HG03159 (cell line): ENCODE data around the gene ASPRV1.
"Not testable (repeated sequence)": the region's sequence is repeated elsewhere in the genome, so short reads cannot be mapped to it uniquely, and the experiment has no call there.

Experiments used
- ATAC-seq: cut with Tn5 transposase; IDR thresholded peaks from one replicate; pipeline ENCODE4 v1.9.1; 2021; ENCODE audit warnings: mild to moderate bottlenecking, moderate library complexity; ENCODE audit not compliant: unreplicated experiment

Gene ASPRV1

GRCh38 chr2:69962986-69963730 lies 1.7 kb upstream of the ASPRV1 start:
- ATAC-seq = no peak

DNA sequence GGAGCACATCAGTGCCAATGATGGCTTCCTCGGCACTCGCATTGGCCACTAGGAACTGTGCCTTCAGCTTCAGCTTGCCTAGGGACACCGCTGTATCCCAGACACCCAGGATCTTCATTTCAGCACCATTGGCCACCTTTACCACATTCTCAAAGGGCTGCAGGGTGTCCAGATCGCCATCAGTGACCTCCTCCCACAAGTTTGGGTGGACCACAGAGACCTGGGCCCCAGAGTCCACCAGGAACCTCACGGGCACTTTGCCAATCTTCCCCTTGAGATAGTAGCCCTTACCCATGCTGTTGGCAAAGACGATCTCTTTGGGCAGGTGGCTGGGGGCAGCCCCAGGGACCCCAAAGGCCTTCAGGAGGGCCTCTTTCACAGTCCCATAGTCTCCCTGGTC lies 610 bp downstream of the ASPRV1 start:
- ATAC-seq = no peak

DNA sequence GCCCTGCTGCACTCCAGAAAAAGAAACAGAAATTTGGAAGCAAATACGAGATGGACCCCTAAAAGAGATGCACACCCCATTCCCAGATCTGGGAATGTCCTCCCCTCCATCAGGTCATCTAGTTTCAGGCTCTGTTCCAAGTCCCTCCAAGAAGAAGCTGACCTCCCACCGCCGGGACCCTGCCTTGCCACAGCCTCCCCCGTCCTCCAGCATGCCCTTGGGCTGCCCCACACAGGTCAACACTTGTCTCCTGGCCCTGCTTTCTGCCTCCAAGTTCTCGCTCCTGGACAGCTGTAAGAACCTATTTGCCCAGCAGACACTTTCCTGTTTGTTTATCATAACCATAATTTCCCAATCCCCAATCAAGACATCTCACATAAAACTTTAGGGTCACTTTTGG lies 2.0 kb downstream of the ASPRV1 start:
- ATAC-seq = no peak

- ATAC-seq = no peak
Observed at GRCh38 chr2:69958480-69958879, 3.0 kb downstream of the ASPRV1 start.

GRCh38 chr2:69957965-69958364 lies 3.5 kb downstream of the ASPRV1 start:
- no peak for ATAC-seq

GRCh38 chr2:69956475-69956979 lies 4.9 kb downstream of the ASPRV1 start:
- no peak for ATAC-seq

DNA sequence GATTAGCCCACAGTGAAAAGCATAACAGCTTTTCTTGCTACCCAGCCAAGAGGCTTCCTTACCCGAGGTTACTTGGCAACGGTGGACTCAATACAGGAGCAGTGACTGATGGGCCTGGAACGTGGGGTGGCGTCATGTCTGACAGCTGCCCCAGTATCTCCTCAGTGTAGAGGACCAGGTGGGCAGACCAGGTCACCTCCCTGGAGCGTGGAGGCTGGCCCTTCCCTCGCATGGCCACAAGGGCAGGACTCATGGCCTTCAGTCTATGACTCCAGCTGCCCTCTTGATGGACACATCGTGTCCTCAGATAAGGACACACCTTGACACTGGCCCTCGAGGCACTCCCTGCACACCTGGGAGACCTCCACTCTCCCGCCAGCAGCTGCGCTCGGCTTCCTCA lies 6.4 kb downstream of the ASPRV1 start:
- no peak for ATAC-seq

- no peak for ATAC-seq
Observed at GRCh38 chr2:69954084-69954483, 7.3 kb downstream of the ASPRV1 start.

- ATAC-seq = no peak
Observed at GRCh38 chr2:69952336-69953115, 8.9 kb downstream of the ASPRV1 start.

GRCh38 chr2:69950671-69951070 lies 10.8 kb downstream of the ASPRV1 start:
- ATAC-seq = not testable (repeated sequence)

DNA sequence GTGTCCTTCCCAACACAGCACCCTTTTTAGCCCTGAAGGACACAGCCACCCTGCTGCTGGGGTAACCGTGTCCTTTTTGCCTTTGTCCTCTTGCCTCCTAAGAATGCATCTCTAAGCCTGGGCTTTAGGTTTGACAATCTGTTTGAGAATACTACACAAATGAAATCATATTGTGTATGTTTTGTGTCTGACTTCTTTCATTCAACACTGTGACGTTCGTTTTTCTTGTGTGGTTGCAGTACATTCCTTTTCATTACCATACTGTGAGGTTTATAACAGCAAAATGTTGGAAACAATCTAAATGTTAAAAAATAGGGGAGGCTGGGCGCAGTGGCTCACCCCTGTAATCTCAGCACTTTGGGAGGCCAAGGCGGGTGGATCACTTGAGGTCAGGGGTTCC lies 11.2 kb downstream of the ASPRV1 start:
- no peak for ATAC-seq

GRCh38 chr2:69948963-69949645 lies 12.3 kb downstream of the ASPRV1 start:
- no peak for ATAC-seq

DNA sequence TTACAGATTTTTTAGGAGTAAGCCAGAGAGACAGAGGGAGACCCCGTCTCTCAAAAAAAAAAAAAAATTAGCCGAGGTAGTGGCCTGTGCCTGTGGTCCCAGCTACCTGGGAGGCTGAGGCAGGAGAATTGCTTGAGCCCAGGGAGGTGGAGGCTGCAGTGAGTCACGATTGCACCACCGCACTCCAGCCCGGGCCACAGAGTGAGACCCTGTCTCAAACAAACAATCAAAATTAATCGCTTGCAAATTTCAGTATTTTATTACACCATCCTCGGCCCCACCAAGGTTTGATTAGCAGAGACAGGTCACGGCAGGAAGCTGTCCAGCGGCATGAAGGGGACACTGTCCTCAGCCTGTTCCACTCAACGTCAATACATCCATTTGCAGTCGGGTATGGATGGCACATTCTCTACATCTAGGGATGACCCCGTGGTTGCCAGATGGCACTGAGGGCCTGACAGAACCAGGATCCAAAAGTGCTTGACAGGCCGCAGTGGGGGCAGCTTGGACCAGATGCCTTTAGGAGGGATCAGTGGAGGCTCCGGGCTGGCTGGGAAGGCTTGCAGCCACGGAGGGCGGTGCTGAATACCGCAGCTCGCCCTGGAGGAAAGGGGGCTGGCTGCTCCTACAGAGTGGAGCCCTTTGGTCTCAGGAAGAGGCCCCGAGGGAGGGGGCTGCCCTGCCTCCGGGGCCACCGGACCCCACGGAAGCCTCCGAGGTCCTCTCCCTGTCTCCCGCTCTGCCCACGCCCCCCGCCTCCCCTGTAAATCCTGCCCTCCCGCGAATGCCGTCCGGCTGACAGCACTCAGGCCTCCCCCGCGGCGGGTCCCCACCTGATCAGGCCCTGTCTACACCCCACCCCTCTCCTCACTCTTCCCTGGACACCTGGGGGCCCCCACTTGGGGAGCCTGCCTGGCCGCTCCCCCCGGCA lies 13.1 kb downstream of the ASPRV1 start:
- no peak for ATAC-seq

DNA sequence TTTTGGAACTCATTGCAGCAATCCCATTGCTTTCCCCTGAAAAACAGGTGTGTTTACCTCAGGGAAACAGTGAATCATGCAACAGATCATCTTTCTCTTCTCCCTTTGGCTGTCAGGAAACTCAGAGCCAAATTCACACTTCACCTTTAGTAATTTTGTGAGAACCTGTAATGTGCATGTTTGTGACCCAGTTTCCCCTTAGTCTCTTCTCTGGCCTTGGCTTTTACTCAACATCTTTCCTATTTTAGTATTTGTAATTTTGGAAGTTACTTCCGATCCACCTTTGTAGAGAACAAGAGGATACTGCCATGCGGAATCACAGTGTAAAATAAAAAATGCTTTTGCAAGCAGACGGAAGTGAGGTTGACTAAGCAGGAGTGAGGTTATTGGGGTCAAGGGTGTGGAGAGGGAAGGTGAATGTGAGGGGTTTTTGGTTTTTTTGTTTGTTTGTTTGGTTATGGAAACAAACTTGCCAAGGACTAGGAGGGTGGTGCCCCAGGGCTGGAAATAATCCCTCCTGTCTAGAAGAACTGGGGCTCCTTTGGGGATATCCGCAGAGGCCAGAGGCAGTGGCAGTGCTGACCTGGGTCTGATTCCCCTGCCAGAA lies 14.0 kb downstream of the ASPRV1 start:
- ATAC-seq = no peak

DNA sequence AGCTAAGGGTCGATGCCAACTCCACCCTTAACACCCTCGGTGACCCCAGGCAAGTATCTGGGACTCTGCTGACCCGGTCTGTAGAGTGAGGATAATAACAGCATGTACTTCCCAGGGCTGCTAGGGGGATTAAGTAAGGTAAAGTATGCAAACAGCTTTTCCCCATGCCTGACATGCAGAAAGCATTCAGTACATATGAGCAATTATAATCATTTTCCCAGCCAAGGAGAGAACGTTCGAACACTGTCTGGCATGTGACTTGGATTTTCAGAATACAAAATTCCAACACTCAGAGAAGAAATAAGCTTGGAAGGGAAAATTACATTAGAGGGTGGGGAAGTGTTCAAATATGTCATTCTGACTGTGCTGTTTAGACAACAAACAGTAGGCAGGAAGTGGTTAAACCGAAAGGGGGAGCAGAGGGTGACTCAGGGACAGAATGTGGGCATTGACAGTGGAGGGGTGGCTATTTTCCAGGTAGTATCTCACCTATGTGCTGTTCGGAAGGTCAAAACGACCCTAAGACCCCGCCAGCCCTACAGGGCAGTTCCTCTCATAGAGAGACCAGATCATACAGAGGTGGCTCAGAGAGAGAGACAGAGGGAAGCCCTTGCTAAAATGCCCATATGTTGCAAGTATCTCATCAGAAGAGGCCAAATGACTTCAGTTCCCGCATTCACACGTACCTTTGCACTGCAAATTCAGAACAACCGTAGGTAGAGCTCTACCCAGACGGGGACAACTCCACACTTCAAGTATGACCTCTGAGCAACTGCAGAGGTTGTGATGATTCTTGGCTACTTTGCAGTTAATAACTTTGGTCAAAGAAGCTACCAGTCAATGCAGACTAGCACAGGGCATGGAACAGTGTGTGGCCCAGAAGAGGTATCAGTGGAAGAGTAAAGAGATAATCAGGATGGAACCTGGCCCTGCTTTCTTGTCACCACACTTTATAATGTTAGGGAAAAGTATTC lies 14.8 kb downstream of the ASPRV1 start:
- ATAC-seq = peak; percentile 80

GRCh38 chr2:69945941-69946340 lies 15.5 kb downstream of the ASPRV1 start:
- no peak for ATAC-seq

GRCh38 chr2:69945441-69945840 lies 16.0 kb downstream of the ASPRV1 start:
- no peak for ATAC-seq

- no peak for ATAC-seq
Observed at GRCh38 chr2:69944756-69945155, 16.7 kb downstream of the ASPRV1 start.
